ENCODE measurements around the gene CENPU. TPM values are rescaled to one million over a fixed set of nuclear protein-coding genes. Genes with fewer than 3 reads are reported as not detected.

Gene CENPU
- total and polyA plus RNA-seq, 2 experiments from 2014 or later: 88.3 to 186 TPM

- Histone ChIP-seq H3K36me3 (ENCODE audit: insufficient read depth) (peaks cover 44% of the 10 kb centered on the region), H3K4me2 (no peak overlapping the region), H2AFZ (no peak overlapping the region), H3K4me1 (ENCODE audit: insufficient read depth) (no peaks in the 10 kb centered on the region), H3K9me2 (ENCODE audit: insufficient read depth) (no peaks in the 10 kb centered on the region), H4K20me1 (replicated peaks; ENCODE audit: insufficient read depth) (peaks cover 28% of the 10 kb centered on the region), H3F3A (replicated peaks; ENCODE audit: low read depth) (no peaks in the 10 kb centered on the region), H3K27ac (ENCODE audit: low read depth) (no peak overlapping the region), H3K4me3 (no peak overlapping the region), H3K79me2 (replicated peaks; ENCODE audit: insufficient read depth) (peaks cover 33% of the 10 kb centered on the region), H3K27me3 (ENCODE audit: insufficient read depth) (no peaks in the 10 kb centered on the region)
- no peak for ATAC-seq
- TF ChIP-seq ZNF114 (CRISPR knock-in tag; IDR thresholded peaks at IDR 0.05) (no peak), JUNB (IDR thresholded peaks at IDR 0.05; ENCODE audit: unreplicated experiment) (no peak), POLR2AphosphoS5 (IDR thresholded peaks at IDR 0.05; ENCODE audit: low read depth) (no peak), NANOG (IDR thresholded peaks at IDR 0.05; ENCODE audit: borderline replicate concordance) (no peak), ZNF331 (CRISPR knock-in tag; IDR thresholded peaks at IDR 0.05; ENCODE audit: low read depth) (no peak), EZH2phosphoT487 (IDR thresholded peaks at IDR 0.05; ENCODE audit: unreplicated experiment) (no peak), CREB1 (CRISPR knock-in tag; IDR thresholded peaks at IDR 0.05; ENCODE audit: low read depth) (no peak), STAT1 (IDR thresholded peaks at IDR 0.05; ENCODE audit: unreplicated experiment) (no peak), ETS1 (IDR thresholded peaks at IDR 0.05) (no peak), EZH2 (IDR thresholded peaks at IDR 0.05; ENCODE audit: low read depth, unreplicated experiment) (no peak)
- TF ChIP-seq, protein P1, sequence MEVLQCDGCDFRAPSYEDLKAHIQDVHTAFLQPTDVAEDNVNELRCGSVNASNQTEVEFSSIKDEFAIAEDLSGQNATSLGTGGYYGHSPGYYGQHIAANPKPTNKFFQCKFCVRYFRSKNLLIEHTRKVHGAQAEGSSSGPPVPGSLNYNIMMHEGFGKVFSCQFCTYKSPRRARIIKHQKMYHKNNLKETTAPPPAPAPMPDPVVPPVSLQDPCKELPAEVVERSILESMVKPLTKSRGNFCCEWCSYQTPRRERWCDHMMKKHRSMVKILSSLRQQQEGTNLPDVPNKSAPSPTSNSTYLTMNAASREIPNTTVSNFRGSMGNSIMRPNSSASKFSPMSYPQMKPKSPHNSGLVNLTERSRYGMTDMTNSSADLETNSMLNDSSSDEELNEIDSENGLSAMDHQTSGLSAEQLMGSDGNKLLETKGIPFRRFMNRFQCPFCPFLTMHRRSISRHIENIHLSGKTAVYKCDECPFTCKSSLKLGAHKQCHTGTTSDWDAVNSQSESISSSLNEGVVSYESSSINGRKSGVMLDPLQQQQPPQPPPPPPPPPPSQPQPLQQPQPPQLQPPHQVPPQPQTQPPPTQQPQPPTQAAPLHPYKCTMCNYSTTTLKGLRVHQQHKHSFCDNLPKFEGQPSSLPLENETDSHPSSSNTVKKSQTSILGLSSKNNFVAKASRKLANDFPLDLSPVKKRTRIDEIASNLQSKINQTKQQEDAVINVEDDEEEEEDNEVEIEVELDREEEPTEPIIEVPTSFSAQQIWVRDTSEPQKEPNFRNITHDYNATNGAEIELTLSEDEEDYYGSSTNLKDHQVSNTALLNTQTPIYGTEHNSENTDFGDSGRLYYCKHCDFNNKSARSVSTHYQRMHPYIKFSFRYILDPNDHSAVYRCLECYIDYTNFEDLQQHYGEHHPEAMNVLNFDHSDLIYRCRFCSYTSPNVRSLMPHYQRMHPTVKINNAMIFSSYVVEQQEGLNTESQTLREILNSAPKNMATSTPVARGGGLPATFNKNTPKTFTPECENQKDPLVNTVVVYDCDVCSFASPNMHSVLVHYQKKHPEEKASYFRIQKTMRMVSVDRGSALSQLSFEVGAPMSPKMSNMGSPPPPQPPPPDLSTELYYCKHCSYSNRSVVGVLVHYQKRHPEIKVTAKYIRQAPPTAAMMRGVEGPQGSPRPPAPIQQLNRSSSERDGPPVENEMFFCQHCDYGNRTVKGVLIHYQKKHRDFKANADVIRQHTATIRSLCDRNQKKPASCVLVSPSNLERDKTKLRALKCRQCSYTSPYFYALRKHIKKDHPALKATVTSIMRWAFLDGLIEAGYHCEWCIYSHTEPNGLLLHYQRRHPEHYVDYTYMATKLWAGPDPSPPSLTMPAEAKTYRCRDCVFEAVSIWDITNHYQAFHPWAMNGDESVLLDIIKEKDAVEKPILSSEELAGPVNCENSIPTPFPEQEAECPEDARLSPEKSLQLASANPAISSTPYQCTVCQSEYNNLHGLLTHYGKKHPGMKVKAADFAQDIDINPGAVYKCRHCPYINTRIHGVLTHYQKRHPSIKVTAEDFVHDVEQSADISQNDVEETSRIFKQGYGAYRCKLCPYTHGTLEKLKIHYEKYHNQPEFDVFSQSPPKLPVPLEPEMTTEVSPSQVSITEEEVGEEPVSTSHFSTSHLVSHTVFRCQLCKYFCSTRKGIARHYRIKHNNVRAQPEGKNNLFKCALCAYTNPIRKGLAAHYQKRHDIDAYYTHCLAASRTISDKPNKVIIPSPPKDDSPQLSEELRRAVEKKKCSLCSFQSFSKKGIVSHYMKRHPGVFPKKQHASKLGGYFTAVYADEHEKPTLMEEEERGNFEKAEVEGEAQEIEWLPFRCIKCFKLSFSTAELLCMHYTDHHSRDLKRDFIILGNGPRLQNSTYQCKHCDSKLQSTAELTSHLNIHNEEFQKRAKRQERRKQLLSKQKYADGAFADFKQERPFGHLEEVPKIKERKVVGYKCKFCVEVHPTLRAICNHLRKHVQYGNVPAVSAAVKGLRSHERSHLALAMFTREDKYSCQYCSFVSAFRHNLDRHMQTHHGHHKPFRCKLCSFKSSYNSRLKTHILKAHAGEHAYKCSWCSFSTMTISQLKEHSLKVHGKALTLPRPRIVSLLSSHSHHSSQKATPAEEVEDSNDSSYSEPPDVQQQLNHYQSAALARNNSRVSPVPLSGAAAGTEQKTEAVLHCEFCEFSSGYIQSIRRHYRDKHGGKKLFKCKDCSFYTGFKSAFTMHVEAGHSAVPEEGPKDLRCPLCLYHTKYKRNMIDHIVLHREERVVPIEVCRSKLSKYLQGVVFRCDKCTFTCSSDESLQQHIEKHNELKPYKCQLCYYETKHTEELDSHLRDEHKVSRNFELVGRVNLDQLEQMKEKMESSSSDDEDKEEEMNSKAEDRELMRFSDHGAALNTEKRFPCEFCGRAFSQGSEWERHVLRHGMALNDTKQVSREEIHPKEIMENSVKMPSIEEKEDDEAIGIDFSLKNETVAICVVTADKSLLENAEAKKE (CRISPR knock-in tag; IDR thresholded peaks at IDR 0.05): no peak
- TF ChIP-seq, protein P2, sequence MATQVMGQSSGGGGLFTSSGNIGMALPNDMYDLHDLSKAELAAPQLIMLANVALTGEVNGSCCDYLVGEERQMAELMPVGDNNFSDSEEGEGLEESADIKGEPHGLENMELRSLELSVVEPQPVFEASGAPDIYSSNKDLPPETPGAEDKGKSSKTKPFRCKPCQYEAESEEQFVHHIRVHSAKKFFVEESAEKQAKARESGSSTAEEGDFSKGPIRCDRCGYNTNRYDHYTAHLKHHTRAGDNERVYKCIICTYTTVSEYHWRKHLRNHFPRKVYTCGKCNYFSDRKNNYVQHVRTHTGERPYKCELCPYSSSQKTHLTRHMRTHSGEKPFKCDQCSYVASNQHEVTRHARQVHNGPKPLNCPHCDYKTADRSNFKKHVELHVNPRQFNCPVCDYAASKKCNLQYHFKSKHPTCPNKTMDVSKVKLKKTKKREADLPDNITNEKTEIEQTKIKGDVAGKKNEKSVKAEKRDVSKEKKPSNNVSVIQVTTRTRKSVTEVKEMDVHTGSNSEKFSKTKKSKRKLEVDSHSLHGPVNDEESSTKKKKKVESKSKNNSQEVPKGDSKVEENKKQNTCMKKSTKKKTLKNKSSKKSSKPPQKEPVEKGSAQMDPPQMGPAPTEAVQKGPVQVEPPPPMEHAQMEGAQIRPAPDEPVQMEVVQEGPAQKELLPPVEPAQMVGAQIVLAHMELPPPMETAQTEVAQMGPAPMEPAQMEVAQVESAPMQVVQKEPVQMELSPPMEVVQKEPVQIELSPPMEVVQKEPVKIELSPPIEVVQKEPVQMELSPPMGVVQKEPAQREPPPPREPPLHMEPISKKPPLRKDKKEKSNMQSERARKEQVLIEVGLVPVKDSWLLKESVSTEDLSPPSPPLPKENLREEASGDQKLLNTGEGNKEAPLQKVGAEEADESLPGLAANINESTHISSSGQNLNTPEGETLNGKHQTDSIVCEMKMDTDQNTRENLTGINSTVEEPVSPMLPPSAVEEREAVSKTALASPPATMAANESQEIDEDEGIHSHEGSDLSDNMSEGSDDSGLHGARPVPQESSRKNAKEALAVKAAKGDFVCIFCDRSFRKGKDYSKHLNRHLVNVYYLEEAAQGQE (IDR thresholded peaks at IDR 0.05; ENCODE audit: unreplicated experiment): no peak
- TF ChIP-seq, protein P3, sequence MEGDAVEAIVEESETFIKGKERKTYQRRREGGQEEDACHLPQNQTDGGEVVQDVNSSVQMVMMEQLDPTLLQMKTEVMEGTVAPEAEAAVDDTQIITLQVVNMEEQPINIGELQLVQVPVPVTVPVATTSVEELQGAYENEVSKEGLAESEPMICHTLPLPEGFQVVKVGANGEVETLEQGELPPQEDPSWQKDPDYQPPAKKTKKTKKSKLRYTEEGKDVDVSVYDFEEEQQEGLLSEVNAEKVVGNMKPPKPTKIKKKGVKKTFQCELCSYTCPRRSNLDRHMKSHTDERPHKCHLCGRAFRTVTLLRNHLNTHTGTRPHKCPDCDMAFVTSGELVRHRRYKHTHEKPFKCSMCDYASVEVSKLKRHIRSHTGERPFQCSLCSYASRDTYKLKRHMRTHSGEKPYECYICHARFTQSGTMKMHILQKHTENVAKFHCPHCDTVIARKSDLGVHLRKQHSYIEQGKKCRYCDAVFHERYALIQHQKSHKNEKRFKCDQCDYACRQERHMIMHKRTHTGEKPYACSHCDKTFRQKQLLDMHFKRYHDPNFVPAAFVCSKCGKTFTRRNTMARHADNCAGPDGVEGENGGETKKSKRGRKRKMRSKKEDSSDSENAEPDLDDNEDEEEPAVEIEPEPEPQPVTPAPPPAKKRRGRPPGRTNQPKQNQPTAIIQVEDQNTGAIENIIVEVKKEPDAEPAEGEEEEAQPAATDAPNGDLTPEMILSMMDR (conservative IDR thresholded peaks at IDR 0.05; ENCODE audit: low read depth in 2 of 2): no peak
- DNase-seq (ENCODE audit: low spot score): no peak
- Mint-ChIP-seq H3K4me3 (no peak overlapping the region), H3K36me3 (ENCODE audit: low read depth) (peaks cover 83% of the 10 kb centered on the region), H3K27me3 (ENCODE audit: insufficient read depth, low read depth, poor library complexity) (peaks cover 4% of the 10 kb centered on the region), H3K27ac (no peak overlapping the region), H3K9me3 (no peaks in the 10 kb centered on the region), H3K4me1 (no peaks in the 10 kb centered on the region)
Observed at GRCh38 chr4:184715526-184715925, 18.4 kb downstream of the CENPU start.

Data from GM23338 (cell line).